GM19463 (cell line): ENCODE results near the gene KIAA0408.

Experiments used
- ATAC-seq: cut with Tn5 transposase; IDR thresholded peaks from one replicate; pipeline ENCODE4 v1.9.1; 2021; ENCODE audit warnings: mild to moderate bottlenecking, moderate library complexity; ENCODE audit not compliant: unreplicated experiment

Gene KIAA0408

DNA sequence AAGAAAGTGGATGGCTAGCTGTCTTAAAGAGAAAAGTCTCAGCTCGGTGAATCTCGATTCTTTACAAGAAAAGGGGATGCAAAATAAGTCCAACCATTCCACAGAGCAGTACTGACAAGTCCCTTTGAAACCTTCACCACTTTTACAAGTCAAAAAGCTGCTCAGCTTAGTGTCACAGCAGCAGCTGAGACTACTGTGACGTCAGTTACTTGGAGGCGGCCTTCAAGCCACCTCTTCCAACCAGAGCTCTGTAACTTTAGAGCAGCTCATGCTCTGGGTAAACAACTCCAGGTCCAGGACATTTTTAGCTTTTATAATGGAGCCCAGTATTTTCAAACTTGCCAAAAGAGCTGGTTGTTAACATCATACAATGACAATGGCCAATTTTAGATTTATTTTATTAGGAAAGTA, at the start of gene KIAA0408:
Gene KIAA0408 (minus strand): TSS at position 159 of the 411 bp plus-strand sequence. CDS start 5,408 bp downstream, outside the sequence.
- ATAC-seq: no peak

DNA sequence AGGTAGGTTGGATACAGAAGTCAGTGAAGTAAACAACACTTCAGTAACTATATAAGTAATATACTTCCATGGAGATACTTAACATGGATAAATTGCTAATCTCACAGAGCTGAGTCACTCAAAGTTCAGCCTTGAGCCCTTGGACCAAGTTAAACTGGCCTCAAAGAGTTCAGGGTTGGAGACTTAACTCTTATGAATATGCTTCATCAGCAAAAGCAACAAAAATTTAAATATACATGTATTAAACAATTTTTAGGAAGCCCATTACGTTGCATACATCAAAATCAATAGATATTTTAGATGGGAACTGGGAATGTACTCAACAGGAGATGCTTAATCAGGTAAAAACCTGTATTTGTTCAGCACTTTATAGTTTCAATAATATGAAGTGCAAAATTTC, 47.7 kb upstream of the KIAA0408 start:
- ATAC-seq: no peak

DNA sequence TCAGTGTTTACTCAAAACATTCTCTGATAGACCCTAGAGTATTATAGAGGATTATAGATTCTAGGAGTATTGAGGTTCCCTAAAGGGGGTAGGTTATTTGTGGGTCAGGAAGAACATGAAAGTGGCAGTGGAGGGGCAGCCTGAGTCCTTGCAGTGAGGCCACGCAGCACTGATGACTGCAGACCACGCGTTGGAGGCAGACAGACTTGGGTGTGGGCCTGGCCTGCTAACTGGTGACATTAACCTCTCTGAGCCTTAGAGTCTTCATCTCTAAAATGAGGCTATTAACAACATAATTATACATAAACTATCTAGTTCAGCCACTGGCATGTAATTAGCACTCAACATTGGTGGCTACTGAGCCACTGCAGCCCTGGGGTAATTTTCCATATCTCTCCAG, 43.8 kb upstream of the KIAA0408 start:
- ATAC-seq: no peak

DNA sequence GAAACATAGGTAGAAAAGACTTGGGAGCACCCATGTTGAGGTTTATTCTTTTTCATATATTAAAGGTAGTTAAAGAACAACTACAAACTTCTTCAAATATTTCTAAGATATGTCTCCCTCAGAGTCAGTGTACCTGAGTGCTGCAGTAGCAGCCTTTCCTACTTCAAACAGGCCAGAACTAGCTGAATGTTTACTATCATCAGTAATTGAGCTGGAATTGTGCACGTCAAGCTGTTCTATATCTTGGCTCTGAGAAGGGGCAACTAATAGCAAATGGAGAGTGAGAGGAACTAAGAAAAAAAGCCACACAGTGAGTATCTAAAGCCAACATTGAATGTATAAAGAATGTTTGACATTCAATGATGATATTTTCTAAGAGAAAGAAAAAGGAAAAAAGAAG, 38.2 kb upstream of the KIAA0408 start:
- ATAC-seq: no peak

DNA sequence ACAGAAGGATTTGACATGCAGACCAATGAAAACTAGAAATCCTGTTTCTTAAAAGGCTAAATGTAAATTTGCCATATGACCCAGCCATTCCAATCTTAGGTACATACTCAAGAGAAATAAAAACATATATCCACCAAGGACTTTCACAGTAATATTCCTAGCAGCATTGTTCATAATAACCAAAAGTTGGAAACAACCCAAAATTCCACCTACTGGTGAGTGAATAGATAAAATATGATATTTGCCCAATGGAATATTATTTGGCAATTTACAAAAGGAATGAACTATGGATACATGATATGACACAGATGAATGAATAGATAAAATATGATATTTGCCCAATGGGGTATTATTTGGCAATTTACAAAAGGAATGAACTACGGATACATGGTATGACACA, 37.3 kb upstream of the KIAA0408 start:
- no peak for ATAC-seq

DNA sequence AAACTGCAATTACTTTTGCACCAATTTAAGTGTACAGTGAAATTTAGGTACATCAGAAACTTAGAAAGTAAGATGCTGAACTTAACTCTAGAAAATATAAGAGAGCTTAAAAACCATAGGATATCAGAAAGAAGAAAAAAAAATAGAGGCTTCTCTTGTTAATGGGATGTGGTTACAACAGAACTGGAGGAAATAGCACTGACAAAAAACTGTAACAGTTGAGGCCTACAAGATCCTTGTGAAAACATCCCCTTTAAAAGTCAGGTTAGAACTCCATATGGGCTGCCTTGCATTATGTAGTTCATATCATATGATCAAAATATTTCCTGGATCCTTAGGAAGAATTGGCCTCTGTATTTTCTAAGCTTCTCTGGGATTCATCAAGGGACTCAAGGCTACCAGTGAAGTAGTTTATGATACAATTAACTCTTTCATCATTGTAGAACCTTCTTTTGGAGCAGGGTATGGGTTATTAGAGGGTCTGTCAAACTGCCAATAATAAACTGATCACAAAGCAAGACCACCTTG, 35.1 kb upstream of the KIAA0408 start:
- ATAC-seq: no peak

DNA sequence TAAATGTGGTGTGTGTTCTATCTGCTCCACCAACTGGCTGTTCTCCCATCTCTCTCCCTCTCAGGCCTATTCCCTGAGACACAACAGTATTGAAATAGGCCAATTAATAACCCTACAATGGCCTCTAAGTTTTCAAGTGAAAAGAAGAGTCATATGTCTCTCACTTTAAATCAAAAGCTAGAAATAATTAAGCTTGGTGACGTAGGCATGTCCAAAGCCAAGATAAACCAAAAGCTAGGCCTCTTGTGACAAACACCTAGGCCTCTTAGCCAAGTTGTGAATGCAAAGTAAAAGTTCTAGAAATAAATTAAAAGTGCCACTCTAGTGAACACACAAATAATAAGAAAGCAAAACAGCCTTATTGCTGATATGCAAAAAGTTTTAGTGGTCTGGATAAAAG, 30.1 kb upstream of the KIAA0408 start:
- no peak for ATAC-seq

DNA sequence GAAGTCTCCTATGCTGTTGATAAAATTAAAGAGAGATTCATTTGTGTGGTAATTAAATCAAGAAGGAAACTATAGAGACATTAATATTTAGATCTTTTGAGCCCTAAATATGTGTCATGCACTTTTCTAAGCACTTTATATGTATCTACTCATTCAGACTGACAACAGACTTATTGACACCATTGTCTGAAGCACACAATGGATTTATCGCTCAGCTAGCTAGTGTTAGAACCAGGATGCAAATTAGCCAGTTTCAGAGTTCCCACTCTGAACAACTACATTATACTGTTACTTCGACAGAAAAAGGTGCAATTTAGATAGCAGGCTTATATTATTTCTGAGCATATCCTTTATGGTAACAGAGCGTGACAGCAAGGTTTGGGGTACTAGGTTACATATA, 27.7 kb upstream of the KIAA0408 start:
- ATAC-seq: no peak

DNA sequence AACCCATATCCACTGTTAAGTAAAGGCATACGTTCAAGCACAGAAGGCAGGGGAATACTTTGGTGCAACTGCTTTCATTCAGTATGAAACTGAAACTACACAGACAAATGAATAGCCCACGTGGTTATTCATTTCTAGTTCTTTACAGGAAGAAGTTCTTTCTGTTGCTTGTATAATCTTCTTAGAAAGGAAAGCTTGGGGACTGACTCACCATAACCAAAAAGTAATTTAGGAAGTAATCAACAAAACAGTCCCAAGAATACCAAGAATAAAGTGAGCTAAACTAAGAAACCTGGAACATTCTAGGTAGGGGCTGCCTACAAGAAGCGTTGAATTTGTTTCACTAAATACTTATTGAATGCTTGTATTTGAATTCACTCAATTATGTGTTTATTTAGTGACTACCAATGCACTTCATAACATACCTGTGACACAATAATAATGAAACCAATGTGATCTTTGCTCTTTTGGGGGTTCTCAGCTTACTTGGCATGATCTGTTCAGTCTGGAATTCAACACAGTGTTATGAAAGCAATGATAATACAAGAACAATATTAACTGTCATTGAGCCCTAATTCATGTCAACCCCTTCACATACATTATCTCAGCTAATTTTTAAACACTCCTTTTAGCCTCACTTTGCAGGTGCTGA, 25.1 kb upstream of the KIAA0408 start:
- ATAC-seq: peak; percentile 93

DNA sequence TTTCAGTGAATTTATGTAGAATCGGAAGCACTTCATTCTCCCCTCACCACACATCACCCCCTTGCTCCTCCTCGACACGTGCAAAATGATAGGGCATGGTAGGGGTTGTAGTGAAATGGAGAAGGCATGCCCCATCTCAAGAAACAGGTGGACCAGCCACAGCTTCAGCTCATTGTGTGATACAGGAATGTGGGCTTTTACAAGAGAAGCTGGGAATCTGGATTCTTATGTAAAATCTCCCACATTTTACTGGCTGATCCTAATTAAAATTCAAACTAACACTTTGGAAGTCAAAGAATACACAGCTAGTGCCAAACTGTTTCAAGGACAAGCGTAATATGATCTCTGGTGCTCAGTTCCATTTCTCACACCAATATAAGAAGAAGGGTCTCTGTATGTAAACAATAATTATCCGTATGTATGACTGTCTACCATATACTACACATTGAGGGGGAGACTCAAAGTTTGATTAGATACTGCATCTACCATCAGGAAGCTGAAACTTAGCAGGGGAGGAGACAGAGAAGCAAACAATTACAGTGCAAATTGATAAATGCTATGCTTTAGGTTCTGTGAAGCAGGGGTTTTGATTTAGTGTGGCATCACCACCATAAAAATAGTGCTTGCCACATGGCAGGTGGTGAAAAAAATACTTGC, 24.3 kb upstream of the KIAA0408 start:
- peak; percentile 21 for ATAC-seq

DNA sequence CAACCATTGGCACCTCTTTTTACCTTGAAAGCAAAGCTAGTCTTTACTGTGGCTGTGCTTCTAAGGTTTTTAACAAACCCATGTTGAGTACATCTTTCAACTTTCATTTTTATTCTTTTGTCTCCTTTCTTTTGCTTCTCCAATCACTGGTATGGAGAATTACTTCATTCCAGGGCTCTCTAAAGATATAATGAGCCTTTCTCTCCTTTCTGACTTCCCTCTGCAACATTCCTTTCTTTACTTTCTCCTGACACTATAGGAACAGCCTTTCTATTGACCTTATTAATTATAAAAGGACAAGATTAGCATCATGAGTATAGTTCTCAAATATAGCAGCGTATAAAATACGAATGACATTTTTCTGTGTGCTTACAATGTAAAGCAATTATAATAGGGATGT, 23.1 kb upstream of the KIAA0408 start:
- ATAC-seq: no peak

DNA sequence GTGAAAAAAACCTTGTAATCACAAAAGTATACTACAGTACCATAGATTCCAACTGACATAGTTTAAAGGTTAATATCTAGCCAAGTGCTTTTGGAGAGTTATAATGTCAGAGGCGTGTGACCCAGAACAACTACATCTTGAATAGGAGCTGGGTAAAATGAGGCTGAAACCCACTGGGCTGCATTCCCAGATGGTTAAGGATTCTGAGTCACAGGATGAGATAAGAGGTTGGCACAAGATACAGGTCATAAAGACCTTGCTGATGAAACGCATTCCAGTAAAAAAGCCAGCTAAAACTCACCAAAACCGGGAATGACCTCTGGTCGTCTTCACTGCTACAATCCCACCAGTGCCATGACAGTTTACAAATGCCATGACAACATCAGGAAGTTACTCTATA, 22.4 kb upstream of the KIAA0408 start:
- ATAC-seq: no peak

DNA sequence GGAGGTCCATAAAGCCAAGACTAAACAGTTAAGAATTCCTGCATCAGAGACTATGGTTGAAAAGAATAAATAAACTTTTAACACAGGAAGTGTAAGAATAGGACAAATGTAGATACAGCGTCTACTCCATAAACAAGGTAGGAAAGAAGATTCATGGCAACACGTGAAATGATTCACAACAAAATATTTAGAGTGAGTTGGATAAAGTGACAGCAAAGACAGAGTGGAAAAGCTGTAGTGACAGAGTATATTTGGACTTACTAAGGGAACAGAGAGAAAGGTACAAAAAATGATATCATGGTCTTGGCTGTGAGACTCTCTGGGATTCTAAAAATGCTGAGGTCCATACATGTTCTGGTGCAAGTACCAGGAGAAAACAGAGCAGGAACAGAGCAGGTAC, 21.9 kb upstream of the KIAA0408 start:
- no peak for ATAC-seq

DNA sequence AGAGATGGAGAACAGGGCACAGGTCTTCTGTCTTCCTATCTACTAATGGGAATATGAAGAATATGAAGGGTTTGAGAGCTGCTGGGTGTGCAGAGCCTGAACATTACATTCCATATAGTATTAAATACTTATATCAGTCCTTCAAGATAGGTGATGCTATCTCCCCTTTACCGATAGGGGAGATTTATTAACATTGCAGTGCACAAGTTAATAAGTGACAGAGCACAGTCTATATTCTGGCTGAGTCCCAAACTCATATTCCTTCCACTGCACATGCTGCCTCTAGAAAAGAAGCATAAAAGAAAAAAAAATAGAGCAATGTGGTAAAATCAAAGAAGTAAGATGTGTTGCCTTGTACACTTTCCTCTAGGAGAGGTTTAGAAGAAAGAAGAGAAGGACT, 18.5 kb upstream of the KIAA0408 start:
- no peak for ATAC-seq

DNA sequence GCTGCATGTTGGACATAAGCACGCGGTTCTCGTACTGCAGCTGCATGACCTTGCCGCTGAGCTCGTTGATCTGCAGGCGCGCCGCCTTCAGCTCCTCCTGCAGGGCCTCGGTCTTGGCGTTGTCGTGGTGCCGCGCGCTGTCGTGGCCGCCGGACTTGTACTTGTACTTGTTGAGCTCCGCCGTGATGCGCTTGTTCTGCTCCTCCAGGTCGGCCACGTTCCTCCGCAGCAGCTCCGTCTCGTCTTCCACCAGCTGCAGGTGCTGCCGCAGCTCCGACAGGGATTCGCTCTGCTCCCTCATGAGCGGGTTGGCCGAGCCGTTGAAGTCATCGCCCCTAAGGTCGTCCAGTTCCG, 16.6 kb upstream of the KIAA0408 start:
- ATAC-seq: no peak

DNA sequence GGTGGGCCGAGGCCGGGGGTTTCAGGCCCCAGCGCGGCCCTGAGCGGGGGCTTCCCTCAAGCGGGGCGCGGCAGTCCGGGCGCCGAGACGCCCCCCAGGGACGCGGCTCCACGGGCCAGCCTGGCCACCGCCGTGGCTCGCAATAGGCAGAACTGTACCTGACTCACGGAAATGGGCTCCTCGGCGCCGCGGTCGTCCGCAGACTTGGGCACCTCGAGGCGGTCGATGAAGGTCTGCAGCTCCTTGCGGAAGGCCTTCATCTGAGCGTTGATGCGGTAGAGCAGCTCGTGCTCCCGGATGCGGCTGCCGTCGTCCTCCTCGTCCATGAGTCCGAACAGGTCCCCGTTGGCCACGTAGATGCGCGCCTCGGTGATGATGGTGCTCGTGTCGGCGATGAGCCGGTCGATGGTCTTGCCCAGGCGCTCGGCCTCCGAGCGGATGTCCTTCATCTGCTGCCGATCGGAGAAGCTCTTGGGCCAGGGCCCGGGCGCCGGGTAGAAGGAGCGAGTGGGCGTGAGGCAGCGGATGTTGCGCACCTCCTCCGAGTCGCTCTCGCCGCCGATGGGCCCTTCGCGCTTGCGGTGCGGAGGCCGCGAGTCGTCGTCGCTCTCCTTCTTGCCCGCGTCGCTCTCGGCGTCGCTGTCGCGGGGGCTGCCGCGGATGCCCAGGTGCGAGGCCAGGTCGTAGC, 16.1 kb upstream of the KIAA0408 start:
- no peak for ATAC-seq

DNA sequence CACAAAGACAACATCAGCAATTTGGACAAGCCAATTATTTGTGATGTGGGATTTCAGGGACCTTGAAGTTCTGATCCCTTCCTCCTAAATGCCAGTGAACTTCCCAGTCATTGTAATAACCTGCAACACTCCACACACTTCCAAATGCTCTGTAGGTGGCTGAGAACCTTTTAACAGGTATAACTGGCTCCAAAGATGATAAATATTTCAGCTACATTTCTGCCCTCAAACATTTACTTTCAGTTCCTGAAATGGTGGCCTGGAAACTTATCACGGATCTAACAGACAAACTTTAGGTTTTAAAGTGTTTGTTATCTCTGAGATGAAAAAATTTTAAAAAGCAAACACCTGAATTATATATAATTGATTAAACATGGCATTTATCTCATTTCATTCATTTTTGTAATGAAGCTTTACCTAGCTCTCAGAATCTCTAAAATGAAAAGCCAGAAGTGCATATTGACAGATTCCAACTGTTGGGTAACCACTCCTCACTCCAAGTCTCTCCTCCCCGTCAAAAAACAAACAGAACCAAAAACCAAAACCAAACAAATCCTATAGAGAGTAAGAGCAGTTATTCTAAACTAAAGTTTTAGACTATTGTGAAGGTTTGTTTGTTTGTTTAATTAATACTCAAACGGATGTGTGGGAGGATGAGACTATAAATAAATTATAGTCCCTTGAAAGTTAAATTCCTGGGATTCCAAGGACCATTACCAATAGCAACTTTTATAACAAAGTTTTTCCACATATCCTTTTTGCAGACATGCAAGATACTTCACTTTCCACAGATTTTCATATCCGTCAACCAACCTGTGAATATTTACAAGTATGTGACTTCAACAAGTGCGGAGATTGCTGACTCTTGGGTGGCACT, 12.4 kb upstream of the KIAA0408 start:
- ATAC-seq: no peak

DNA sequence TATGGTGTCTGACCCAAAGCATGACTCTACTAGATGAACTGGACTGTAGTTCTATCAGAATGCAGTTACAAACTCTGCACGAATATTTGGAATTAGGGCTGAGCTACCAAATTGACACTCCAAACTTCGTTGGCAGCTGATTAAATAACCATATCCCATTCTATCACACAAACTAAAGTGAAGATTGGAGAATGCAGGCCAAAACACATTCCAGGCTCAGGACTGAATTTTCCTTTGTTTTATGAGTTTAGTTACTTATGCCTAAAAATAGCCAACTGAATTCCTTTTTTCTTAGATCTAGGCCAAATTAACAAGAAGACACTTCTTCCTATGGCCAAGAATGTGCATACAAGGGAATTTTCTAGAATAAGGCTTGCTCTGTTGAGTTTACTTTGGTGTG, 9.7 kb upstream of the KIAA0408 start:
- ATAC-seq: no peak

DNA sequence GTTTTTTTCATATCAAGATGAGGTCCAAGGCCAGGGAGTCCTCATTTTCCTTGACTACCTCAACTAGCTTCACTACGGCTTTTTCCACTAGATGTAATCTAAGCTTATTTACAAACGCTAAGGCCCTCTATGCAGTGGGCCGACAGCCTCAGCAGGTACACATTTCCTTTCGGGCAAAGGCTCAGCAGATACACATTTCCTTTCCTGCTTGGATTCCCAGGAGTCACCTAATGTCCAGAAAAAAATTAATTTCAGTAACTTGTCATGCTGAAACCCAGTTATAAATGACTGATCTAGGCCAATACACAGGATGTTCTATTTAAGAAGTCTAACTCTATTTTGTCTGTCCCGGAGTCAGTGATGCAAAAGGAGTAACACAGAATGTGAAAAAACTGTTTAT, 7.2 kb upstream of the KIAA0408 start:
- ATAC-seq: no peak

DNA sequence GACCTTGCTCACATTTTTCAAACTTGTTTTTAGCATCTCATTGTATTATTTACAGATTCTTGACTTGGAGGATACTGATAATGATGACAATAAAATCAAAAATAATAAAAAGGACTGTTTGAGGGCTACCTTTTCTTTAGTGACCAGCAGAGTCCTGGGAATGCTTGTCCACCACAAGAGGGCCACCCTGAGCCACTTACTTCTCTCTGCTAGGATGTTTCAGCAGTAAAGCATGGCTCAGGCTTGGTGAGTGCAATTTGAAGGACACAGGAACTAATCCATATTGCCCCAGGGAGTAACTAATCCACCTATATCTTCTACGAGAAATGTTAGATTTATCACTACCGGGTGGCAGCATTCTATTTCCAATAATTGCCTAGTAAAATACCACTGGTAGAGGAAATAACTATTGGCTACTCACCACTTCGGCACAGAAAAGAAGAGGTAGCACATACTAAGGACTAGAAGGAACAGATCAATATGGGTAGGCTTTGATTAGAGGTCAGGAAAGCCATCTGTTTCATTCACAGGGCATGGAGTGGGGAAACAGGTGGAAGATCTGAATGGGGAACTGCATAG, 5.8 kb upstream of the KIAA0408 start:
- ATAC-seq: peak; percentile 95
